ENCODE results near the gene ASRGL1. TPM values are rescaled to one million over a fixed set of nuclear protein-coding genes. Genes with fewer than 3 reads are reported as not detected.
"Not testable (repeated sequence)": the region's sequence is repeated elsewhere in the genome, so short reads cannot be mapped to it uniquely, and the experiment has no call there.

The ASRGL1 gene
- 20.9 TPM for total RNA-seq (ENCODE audit: insufficient read depth, low replicate concordance)

- DNase-seq (ENCODE audit: low spot score): peak; percentile 60
Measured at GRCh38 chr11:62337303-62338181, at the start of gene ASRGL1. Gene ASRGL1 (plus strand): TSS chr11:62337448. CDS start chr11:62337978, 530 bp downstream.

- DNase-seq (ENCODE audit: low spot score): peak; percentile 35
Measured at GRCh38 chr11:62295504-62295903, 41.7 kb upstream of the ASRGL1 start.

- DNase-seq (ENCODE audit: low spot score): no peak
Measured at GRCh38 chr11:62298975-62299374, 38.3 kb upstream of the ASRGL1 start, which contains the start of gene SCGB1D4. Gene SCGB1D4 (minus strand): TSS chr11:62299075. CDS start chr11:62299010, 65 bp downstream.

GRCh38 chr11:62306227-62306626, 31.0 kb upstream of the ASRGL1 start:
- no peak for DNase-seq (ENCODE audit: low spot score)

GRCh38 chr11:62307950-62308349, 29.3 kb upstream of the ASRGL1 start:
- DNase-seq (ENCODE audit: low spot score): no peak

GRCh38 chr11:62309991-62310390, 27.3 kb upstream of the ASRGL1 start:
- DNase-seq (ENCODE audit: low spot score): no peak

- DNase-seq (ENCODE audit: low spot score): no peak
Measured at GRCh38 chr11:62315431-62315830, 21.8 kb upstream of the ASRGL1 start.

GRCh38 chr11:62322524-62322923, 14.7 kb upstream of the ASRGL1 start:
- DNase-seq (ENCODE audit: low spot score): no peak

GRCh38 chr11:62324731-62325556, 12.3 kb upstream of the ASRGL1 start:
- DNase-seq (ENCODE audit: low spot score): no peak

GRCh38 chr11:62325781-62326180, 11.5 kb upstream of the ASRGL1 start:
- DNase-seq (ENCODE audit: low spot score): not testable (repeated sequence)

- not testable (repeated sequence) for DNase-seq (ENCODE audit: low spot score)
Measured at GRCh38 chr11:62326719-62327118, 10.5 kb upstream of the ASRGL1 start.

- DNase-seq (ENCODE audit: low spot score): not testable (repeated sequence)
Measured at GRCh38 chr11:62327541-62327940, 9.7 kb upstream of the ASRGL1 start.

GRCh38 chr11:62331264-62331663, 6.0 kb upstream of the ASRGL1 start:
- not testable (repeated sequence) for DNase-seq (ENCODE audit: low spot score)

- no peak for DNase-seq (ENCODE audit: low spot score)
Measured at GRCh38 chr11:62333768-62334167, 3.5 kb upstream of the ASRGL1 start.

GRCh38 chr11:62336949-62337302, 322 bp upstream of the ASRGL1 start:
- not testable (repeated sequence) for DNase-seq (ENCODE audit: low spot score)

- DNase-seq (ENCODE audit: low spot score): no peak
Measured at GRCh38 chr11:62338218-62338617, 970 bp downstream of the ASRGL1 start.

- DNase-seq (ENCODE audit: low spot score): peak; percentile 38
Measured at GRCh38 chr11:62340269-62340901, 3.1 kb downstream of the ASRGL1 start.

GRCh38 chr11:62341588-62341987, 4.3 kb downstream of the ASRGL1 start:
- DNase-seq (ENCODE audit: low spot score): no peak

GRCh38 chr11:62343646-62344190, 6.5 kb downstream of the ASRGL1 start:
- not testable (repeated sequence) for DNase-seq (ENCODE audit: low spot score)

GRCh38 chr11:62344210-62344609, 7.0 kb downstream of the ASRGL1 start:
- DNase-seq (ENCODE audit: low spot score): no peak

- DNase-seq (ENCODE audit: low spot score): no peak
Measured at GRCh38 chr11:62345861-62346260, 8.6 kb downstream of the ASRGL1 start.
